ENCODE results near the gene KAT6B.
"Not testable (repeated sequence)": the region's sequence is repeated elsewhere in the genome, so short reads cannot be mapped to it uniquely, and the experiment has no call there.

Gene KAT6B

GRCh38 chr10:74826142-74827044, at the start of gene KAT6B:
TSS of gene KAT6B (plus strand) at chr10:74826600. CDS start at chr10:74842858, 16,258 bp downstream.
- in situ Hi-C loops (cut with MboI; ENCODE audit: low sequenced_read_pairs) = no loop called here

GRCh38 chr10:74778436-74779094, 47.8 kb upstream of the KAT6B start:
- in situ Hi-C loops (cut with MboI; ENCODE audit: low sequenced_read_pairs) = no loop called here

- in situ Hi-C loops (cut with MboI; ENCODE audit: low sequenced_read_pairs) = not testable (repeated sequence)
Observed at GRCh38 chr10:74781870-74782269, 44.5 kb upstream of the KAT6B start.

- in situ Hi-C loops (cut with MboI; ENCODE audit: low sequenced_read_pairs) = no loop called here
Observed at GRCh38 chr10:74784462-74784861, 41.9 kb upstream of the KAT6B start.

- in situ Hi-C loops (cut with MboI; ENCODE audit: low sequenced_read_pairs) = no loop called here
Observed at GRCh38 chr10:74786126-74786525, 40.3 kb upstream of the KAT6B start.

GRCh38 chr10:74787457-74787856, 38.9 kb upstream of the KAT6B start:
- in situ Hi-C loops (cut with MboI; ENCODE audit: low sequenced_read_pairs) = no loop called here

- in situ Hi-C loops (cut with MboI; ENCODE audit: low sequenced_read_pairs) = not testable (repeated sequence)
Observed at GRCh38 chr10:74791979-74792378, 34.4 kb upstream of the KAT6B start.

GRCh38 chr10:74792726-74793125, 33.7 kb upstream of the KAT6B start:
- in situ Hi-C loops (cut with MboI; ENCODE audit: low sequenced_read_pairs) = no loop called here

GRCh38 chr10:74793240-74793639, 33.2 kb upstream of the KAT6B start:
- in situ Hi-C loops (cut with MboI; ENCODE audit: low sequenced_read_pairs) = not testable (repeated sequence)

GRCh38 chr10:74794531-74794930, 31.9 kb upstream of the KAT6B start:
- in situ Hi-C loops (cut with MboI; ENCODE audit: low sequenced_read_pairs) = no loop called here

GRCh38 chr10:74797550-74797949, 28.9 kb upstream of the KAT6B start:
- in situ Hi-C loops (cut with MboI; ENCODE audit: low sequenced_read_pairs) = no loop called here

GRCh38 chr10:74799721-74800221, 26.6 kb upstream of the KAT6B start:
- in situ Hi-C loops (cut with MboI; ENCODE audit: low sequenced_read_pairs) = no loop called here

- in situ Hi-C loops (cut with MboI; ENCODE audit: low sequenced_read_pairs) = no loop called here
Observed at GRCh38 chr10:74801447-74801846, 25.0 kb upstream of the KAT6B start.

GRCh38 chr10:74808501-74808900, 17.9 kb upstream of the KAT6B start:
- in situ Hi-C loops (cut with MboI; ENCODE audit: low sequenced_read_pairs) = no loop called here

GRCh38 chr10:74810087-74810486, 16.3 kb upstream of the KAT6B start:
- in situ Hi-C loops (cut with MboI; ENCODE audit: low sequenced_read_pairs) = no loop called here

GRCh38 chr10:74813381-74814259, 12.8 kb upstream of the KAT6B start:
- in situ Hi-C loops (cut with MboI; ENCODE audit: low sequenced_read_pairs) = no loop called here

GRCh38 chr10:74814797-74815196, 11.6 kb upstream of the KAT6B start:
- in situ Hi-C loops (cut with MboI; ENCODE audit: low sequenced_read_pairs) = no loop called here

GRCh38 chr10:74816824-74817498, 9.4 kb upstream of the KAT6B start:
- in situ Hi-C loops (cut with MboI; ENCODE audit: low sequenced_read_pairs) = no loop called here

- in situ Hi-C loops (cut with MboI; ENCODE audit: low sequenced_read_pairs) = no loop called here
Observed at GRCh38 chr10:74821501-74821900, 4.9 kb upstream of the KAT6B start.

- in situ Hi-C loops (cut with MboI; ENCODE audit: low sequenced_read_pairs) = no loop called here
Observed at GRCh38 chr10:74822101-74822500, 4.3 kb upstream of the KAT6B start.
